Erythroblast (primary cell): ENCODE results near the gene CAPN15.

Experiments
- GATA1 ChIP-seq: IDR thresholded peaks from 2 replicates; pipeline ENCODE4 v1.6.1; 2011; ENCODE audit warnings: low read depth, mild to moderate bottlenecking, control low read depth, low read length, moderate library complexity
- POLR2A ChIP-seq: IDR thresholded peaks from 2 replicates; pipeline ENCODE4 v1.6.1; 2011; ENCODE audit warnings: mild to moderate bottlenecking, low read length

DNA sequence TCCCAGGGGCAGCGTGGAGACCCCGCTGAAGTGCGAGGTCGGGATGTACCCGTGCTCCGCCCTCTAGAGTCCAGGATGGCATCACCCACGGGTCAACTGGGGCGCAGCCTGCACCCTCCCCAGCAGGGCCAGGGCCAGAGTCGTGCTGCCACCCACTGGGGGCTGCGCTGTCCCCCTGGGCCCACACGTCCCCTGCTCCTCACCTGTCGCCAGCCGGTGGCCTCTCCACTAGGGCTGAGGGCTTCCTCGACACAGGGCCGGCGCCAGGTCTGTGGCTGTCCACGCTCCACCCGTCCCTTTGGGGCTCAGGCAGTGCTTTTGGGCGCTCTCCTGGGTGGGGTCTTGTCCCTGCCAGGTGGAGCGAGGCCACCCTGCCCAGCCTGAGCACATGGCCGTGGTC is 21.1 kb downstream of the CAPN15 start:
- TF ChIP-seq POLR2A (no peak), GATA1 (no peak)
